ENCODE data around the gene BMAL1.

Gene BMAL1

DNA sequence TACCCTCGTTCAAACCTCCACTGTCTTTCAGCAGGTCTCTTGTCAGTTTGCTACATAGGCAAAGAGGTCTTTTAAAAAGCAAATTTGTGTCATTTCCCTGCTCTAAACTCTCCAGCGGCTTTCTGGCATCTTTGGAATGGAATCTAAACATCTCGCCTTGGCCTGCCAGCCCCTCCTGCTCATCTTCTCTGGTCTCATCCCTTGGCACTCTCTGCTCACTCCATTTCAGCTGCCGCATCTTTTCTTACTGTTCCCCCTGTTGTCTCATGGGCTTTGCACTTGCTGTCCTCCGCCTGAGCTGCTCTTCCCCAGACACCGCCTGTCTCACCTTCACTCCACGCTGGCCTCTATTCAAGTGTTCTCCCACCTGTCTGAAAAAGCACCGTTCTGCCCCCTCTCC, 46.6 kb downstream of the BMAL1 start:
- Histone ChIP-seq H3K9me3 (replicated peaks; ENCODE audit: low read length) (no peaks in the 10 kb centered on the region), H3K4me1 (ENCODE audit: control insufficient read depth, insufficient read depth, low read length) (peaks cover 2% of the 10 kb centered on the region), H3K27me3 (ENCODE audit: control insufficient read depth, insufficient read depth, low read length) (no peaks in the 10 kb centered on the region), H3K4me2 (ENCODE audit: low read length) (no peak overlapping the region), H3K9ac (ENCODE audit: low read depth, low read length) (no peak overlapping the region), H3K4me3 (ENCODE audit: low read length) (no peak overlapping the region), H3K36me3 (ENCODE audit: insufficient read depth, low read length) (peaks cover 4% of the 10 kb centered on the region)

- Histone ChIP-seq H3K36me3 (ENCODE audit: insufficient read depth, low read length) (peaks cover 4% of the 10 kb centered on the region), H3K4me3 (ENCODE audit: low read length) (no peak overlapping the region), H3K4me2 (ENCODE audit: low read length) (no peak overlapping the region), H3K9ac (ENCODE audit: low read depth, low read length) (no peak overlapping the region), H3K9me3 (replicated peaks; ENCODE audit: low read length) (no peaks in the 10 kb centered on the region), H3K4me1 (ENCODE audit: control insufficient read depth, insufficient read depth, low read length) (peaks cover 5% of the 10 kb centered on the region), H3K27me3 (ENCODE audit: control insufficient read depth, insufficient read depth, low read length) (no peaks in the 10 kb centered on the region)
These were observed 47.1 kb downstream of the BMAL1 start for GRCh38 chr11:13324709-13325108.

DNA sequence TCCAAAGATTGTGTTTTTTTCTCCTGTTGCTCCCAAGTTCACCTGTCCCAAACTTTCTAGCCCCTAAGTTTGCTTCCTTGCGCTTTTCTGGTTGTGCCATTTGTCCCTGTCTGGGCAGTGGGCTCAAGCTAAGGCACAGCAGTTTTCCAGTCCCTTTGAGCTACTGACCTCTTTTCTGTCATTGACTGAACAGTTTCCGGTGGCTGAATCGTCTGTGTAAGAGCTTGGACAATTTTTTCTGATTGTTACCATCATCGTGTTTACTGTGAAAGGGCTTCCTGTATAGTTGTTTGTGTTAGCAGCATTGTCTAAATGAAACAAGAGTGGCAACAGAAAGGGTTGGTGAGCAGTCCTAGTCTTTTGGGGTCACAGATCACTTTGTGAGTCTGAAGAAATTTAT, 49.8 kb downstream of the BMAL1 start:
- H3K4me2 ChIP-seq (ENCODE audit: low read length), result no peak overlapping the region

GRCh38 chr11:13328286-13328685, 50.7 kb downstream of the BMAL1 start:
- Histone ChIP-seq H3K9ac (ENCODE audit: low read depth, low read length) (no peak overlapping the region), H3K36me3 (ENCODE audit: insufficient read depth, low read length) (peaks cover 4% of the 10 kb centered on the region), H3K4me1 (ENCODE audit: control insufficient read depth, insufficient read depth, low read length) (peaks cover 27% of the 10 kb centered on the region), H3K4me2 (ENCODE audit: low read length) (no peak overlapping the region), H3K9me3 (replicated peaks; ENCODE audit: low read length) (no peaks in the 10 kb centered on the region), H3K4me3 (ENCODE audit: low read length) (no peak overlapping the region), H3K27me3 (ENCODE audit: control insufficient read depth, insufficient read depth, low read length) (no peaks in the 10 kb centered on the region)

More for the DNA sequence above, 49.8 kb downstream of the BMAL1 start:
- H3K36me3 ChIP-seq (ENCODE audit: insufficient read depth, low read length), result peaks cover 4% of the 10 kb centered on the region
- H3K9ac ChIP-seq (ENCODE audit: low read depth, low read length), result no peak overlapping the region
- peaks cover 18% of the 10 kb centered on the region for H3K4me1 ChIP-seq (ENCODE audit: control insufficient read depth, insufficient read depth, low read length)
- H3K4me3 ChIP-seq (ENCODE audit: low read length), result no peak overlapping the region
- H3K27me3 ChIP-seq (ENCODE audit: control insufficient read depth, insufficient read depth, low read length), result no peaks in the 10 kb centered on the region
- H3K9me3 ChIP-seq (replicated peaks; ENCODE audit: low read length), result no peaks in the 10 kb centered on the region

GRCh38 chr11:13329670-13330356, 52.2 kb downstream of the BMAL1 start:
- no peak overlapping the region for H3K4me3 ChIP-seq (ENCODE audit: low read length)
- H3K9ac ChIP-seq (ENCODE audit: low read depth, low read length), result no peak overlapping the region
- peaks cover 4% of the 10 kb centered on the region for H3K36me3 ChIP-seq (ENCODE audit: insufficient read depth, low read length)
- no peak overlapping the region for H3K4me2 ChIP-seq (ENCODE audit: low read length)
- no peaks in the 10 kb centered on the region for H3K9me3 ChIP-seq (replicated peaks; ENCODE audit: low read length)
- H3K27me3 ChIP-seq (ENCODE audit: control insufficient read depth, insufficient read depth, low read length), result no peaks in the 10 kb centered on the region
- H3K4me1 ChIP-seq (ENCODE audit: control insufficient read depth, insufficient read depth, low read length), result peaks cover 42% of the 10 kb centered on the region

DNA sequence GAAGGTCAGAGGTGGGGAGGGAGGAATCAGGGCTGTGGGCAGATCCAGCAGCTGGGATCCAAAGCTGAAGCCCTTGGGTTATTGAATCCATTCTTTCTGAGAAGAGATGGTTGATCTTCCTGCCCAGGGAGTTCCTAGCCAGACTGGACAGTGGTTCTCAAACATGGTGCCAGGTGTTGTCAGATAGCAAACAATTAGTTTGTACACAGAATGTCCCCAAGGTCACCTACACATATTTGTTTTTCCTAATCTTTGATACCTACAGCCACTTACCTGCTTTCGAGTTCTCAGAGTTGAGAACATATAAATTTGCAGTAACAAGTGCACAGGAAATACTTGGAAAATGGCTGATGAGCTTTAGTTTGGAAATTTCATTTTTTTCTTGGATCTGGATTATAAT, 54.5 kb downstream of the BMAL1 start:
- H3K4me1 ChIP-seq (ENCODE audit: control insufficient read depth, insufficient read depth, low read length), result peaks cover 63% of the 10 kb centered on the region

DNA sequence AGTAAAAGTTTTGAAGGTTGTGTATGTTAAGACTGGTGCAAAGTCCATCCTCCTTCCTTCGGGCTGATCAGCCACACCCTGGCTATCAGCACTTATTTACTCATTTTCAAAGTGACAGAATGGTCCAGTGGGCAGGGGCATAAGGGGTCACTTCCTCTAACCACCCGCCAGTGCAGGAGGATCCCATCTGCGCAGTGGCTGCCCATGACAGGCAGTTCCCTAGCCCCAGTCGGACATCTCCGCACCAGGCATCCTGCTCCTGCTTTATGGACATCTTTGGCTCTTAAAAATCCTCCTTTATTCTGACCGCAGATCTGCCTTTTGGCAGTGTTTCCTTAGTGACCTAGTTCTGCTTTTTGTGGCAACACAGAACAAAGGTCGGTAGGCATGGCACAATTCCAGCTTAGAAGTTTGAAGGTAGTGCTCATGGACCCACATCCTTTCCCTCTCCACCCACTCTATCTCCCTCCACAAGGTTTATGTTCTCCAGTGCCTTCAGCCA, 55.9 kb downstream of the BMAL1 start:
- Histone ChIP-seq H3K9me3 (replicated peaks; ENCODE audit: low read length) (no peaks in the 10 kb centered on the region), H3K4me1 (ENCODE audit: control insufficient read depth, insufficient read depth, low read length) (peaks cover 76% of the 10 kb centered on the region), H3K27me3 (ENCODE audit: control insufficient read depth, insufficient read depth, low read length) (no peaks in the 10 kb centered on the region), H3K9ac (ENCODE audit: low read depth, low read length) (no peak overlapping the region), H3K4me3 (ENCODE audit: low read length) (no peak overlapping the region), H3K36me3 (ENCODE audit: insufficient read depth, low read length) (no peaks in the 10 kb centered on the region), H3K4me2 (ENCODE audit: low read length) (peak overlapping the region; percentile 16)

More for the DNA sequence above, 54.5 kb downstream of the BMAL1 start:
- Histone ChIP-seq H3K36me3 (ENCODE audit: insufficient read depth, low read length) (peaks cover 4% of the 10 kb centered on the region), H3K4me3 (ENCODE audit: low read length) (no peak overlapping the region), H3K9me3 (replicated peaks; ENCODE audit: low read length) (no peaks in the 10 kb centered on the region), H3K27me3 (ENCODE audit: control insufficient read depth, insufficient read depth, low read length) (no peaks in the 10 kb centered on the region), H3K9ac (ENCODE audit: low read depth, low read length) (no peak overlapping the region), H3K4me2 (ENCODE audit: low read length) (peak overlapping the region; percentile 26)

DNA sequence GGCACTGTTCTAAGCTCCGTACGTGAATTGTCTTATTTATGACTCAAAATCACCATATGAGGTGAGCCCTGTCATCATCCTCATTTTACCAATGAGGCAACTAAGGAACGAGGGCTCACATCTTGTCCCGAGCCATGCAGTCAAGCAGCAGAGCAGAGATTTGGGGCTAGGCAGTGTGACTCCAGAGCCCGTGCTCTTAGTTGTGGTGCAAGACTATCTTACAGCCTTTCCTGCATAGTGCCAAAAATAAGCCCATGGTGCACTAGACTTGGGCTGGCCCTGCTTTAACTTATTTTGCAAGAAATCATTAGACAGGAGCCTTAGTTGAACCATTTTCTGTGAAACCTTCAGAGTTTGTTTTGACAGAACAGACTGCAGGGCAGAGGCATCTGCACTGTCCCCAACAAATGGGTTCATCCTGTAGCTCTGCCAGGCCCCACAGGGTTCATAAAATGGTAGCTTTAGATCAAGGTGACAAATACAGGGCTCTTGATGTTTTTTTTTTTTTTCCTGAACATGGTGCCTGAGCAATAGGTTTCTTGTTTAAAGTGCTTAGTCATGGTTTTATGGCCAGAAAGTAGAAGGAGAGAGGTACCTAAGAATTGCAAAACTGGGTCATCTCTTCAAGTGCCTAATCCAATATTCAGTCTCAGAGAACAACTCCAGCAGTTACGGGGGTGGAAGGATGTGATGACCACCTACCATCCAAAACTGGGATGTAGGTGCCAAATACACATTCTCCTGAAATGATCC, 56.6 kb downstream of the BMAL1 start:
- H3K4me3 ChIP-seq (ENCODE audit: low read length), result no peak overlapping the region
- no peak overlapping the region for H3K4me2 ChIP-seq (ENCODE audit: low read length)
- H3K27me3 ChIP-seq (ENCODE audit: control insufficient read depth, insufficient read depth, low read length), result no peaks in the 10 kb centered on the region
- H3K9ac ChIP-seq (ENCODE audit: low read depth, low read length), result no peak overlapping the region
- H3K9me3 ChIP-seq (replicated peaks; ENCODE audit: low read length), result no peaks in the 10 kb centered on the region
- H3K4me1 ChIP-seq (ENCODE audit: control insufficient read depth, insufficient read depth, low read length), result peaks cover 82% of the 10 kb centered on the region
- no peaks in the 10 kb centered on the region for H3K36me3 ChIP-seq (ENCODE audit: insufficient read depth, low read length)

GRCh38 chr11:13335319-13335718, 57.7 kb downstream of the BMAL1 start:
- no peaks in the 10 kb centered on the region for H3K36me3 ChIP-seq (ENCODE audit: insufficient read depth, low read length)
- no peak overlapping the region for H3K4me2 ChIP-seq (ENCODE audit: low read length)
- no peak overlapping the region for H3K4me3 ChIP-seq (ENCODE audit: low read length)
- H3K9me3 ChIP-seq (replicated peaks; ENCODE audit: low read length), result no peaks in the 10 kb centered on the region
- H3K4me1 ChIP-seq (ENCODE audit: control insufficient read depth, insufficient read depth, low read length), result peaks cover 80% of the 10 kb centered on the region
- no peaks in the 10 kb centered on the region for H3K27me3 ChIP-seq (ENCODE audit: control insufficient read depth, insufficient read depth, low read length)
- no peak overlapping the region for H3K9ac ChIP-seq (ENCODE audit: low read depth, low read length)

GRCh38 chr11:13336246-13336878, 58.8 kb downstream of the BMAL1 start:
- peak overlapping the region; percentile 64 for H3K4me2 ChIP-seq (ENCODE audit: low read length)
- peak overlapping the region; percentile 2 for H3K4me3 ChIP-seq (ENCODE audit: low read length)
- no peaks in the 10 kb centered on the region for H3K27me3 ChIP-seq (ENCODE audit: control insufficient read depth, insufficient read depth, low read length)
- no peaks in the 10 kb centered on the region for H3K36me3 ChIP-seq (ENCODE audit: insufficient read depth, low read length)
- H3K4me1 ChIP-seq (ENCODE audit: control insufficient read depth, insufficient read depth, low read length), result peaks cover 79% of the 10 kb centered on the region
- H3K9me3 ChIP-seq (replicated peaks; ENCODE audit: low read length), result no peaks in the 10 kb centered on the region
- H3K9ac ChIP-seq (ENCODE audit: low read depth, low read length), result peak overlapping the region; percentile 27

DNA sequence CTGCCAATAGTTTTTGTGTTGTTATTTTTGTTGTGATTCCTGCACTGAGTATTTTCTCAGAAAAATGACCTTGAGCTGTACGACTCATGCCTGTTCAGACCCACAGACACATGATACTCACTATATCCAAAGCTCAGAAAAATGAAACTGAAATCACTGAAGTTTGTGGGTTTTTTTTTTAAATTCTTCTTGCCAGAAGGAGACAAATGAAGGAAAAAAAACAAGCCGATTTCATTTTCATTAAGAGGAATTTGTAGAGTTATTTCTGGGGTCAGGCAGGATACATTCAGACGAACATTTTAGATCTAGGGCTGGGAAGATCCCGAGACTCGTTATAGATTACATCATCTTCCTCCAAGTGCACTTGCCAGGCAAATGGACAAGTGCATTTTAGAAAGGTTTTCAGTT, 60.4 kb downstream of the BMAL1 start:
- no peaks in the 10 kb centered on the region for H3K27me3 ChIP-seq (ENCODE audit: control insufficient read depth, insufficient read depth, low read length)
- peak overlapping the region; percentile 78 for H3K4me2 ChIP-seq (ENCODE audit: low read length)
- peaks cover 66% of the 10 kb centered on the region for H3K4me1 ChIP-seq (ENCODE audit: control insufficient read depth, insufficient read depth, low read length)
- H3K9ac ChIP-seq (ENCODE audit: low read depth, low read length), result peak overlapping the region; percentile 75
- no peaks in the 10 kb centered on the region for H3K9me3 ChIP-seq (replicated peaks; ENCODE audit: low read length)
- peak overlapping the region; percentile 63 for H3K4me3 ChIP-seq (ENCODE audit: low read length)
- no peaks in the 10 kb centered on the region for H3K36me3 ChIP-seq (ENCODE audit: insufficient read depth, low read length)
